ENCODE measurements around the gene CASP10.

DNA sequence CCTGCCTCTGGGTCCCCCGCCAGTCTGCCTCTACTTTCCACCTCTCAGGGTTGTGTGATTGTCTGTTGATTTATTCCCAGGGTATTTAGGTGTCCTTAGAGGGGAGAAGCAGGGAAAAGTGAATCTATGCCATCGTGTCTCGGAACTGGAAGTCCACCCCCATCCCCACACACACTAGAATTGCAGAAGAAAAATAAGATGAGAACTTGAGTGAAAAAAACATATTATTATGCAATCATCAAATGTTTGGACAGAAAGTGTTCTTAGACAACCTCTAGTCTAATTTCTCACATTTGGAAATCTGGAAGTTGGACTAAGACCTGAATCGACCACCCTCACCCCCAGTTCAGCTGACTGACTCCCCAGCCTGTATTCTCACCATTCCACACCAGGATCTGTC, 63.3 kb downstream of the CASP10 start:
- TF ChIP-seq, protein P1, sequence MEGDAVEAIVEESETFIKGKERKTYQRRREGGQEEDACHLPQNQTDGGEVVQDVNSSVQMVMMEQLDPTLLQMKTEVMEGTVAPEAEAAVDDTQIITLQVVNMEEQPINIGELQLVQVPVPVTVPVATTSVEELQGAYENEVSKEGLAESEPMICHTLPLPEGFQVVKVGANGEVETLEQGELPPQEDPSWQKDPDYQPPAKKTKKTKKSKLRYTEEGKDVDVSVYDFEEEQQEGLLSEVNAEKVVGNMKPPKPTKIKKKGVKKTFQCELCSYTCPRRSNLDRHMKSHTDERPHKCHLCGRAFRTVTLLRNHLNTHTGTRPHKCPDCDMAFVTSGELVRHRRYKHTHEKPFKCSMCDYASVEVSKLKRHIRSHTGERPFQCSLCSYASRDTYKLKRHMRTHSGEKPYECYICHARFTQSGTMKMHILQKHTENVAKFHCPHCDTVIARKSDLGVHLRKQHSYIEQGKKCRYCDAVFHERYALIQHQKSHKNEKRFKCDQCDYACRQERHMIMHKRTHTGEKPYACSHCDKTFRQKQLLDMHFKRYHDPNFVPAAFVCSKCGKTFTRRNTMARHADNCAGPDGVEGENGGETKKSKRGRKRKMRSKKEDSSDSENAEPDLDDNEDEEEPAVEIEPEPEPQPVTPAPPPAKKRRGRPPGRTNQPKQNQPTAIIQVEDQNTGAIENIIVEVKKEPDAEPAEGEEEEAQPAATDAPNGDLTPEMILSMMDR (IDR thresholded peaks at IDR 0.05): no peak
- TF ChIP-seq EP300 (IDR thresholded peaks at IDR 0.05): no peak

Data from stomach (tissue), 4 donors.